ENCODE results near the gene NT5M.
A peak's percentile ranks its signal among the peaks of the same experiment; 100 is the strongest.
"Not testable (repeated sequence)": the region's sequence is repeated elsewhere in the genome, so short reads cannot be mapped to it uniquely, and the experiment has no call there.

The NT5M gene

GRCh38 chr17:17303010-17303846 lies at the start of gene NT5M:
Gene NT5M (plus strand): TSS chr17:17303373. CDS start chr17:17303551, 178 bp downstream.
- peak; percentile 61 to 75 for DNase-seq (ENCODE audit: low read depth in 2 of 2)

GRCh38 chr17:17253406-17253805 lies 49.8 kb upstream of the NT5M start:
- no peak for DNase-seq (ENCODE audit: low read depth in 2 of 2)

GRCh38 chr17:17254036-17254435 lies 49.1 kb upstream of the NT5M start:
- DNase-seq (ENCODE audit: low read depth in 2 of 2) = no peak

GRCh38 chr17:17255689-17256088 lies 47.5 kb upstream of the NT5M start:
- DNase-seq (ENCODE audit: low read depth in 2 of 2) = not testable (repeated sequence)

- DNase-seq (ENCODE audit: low read depth in 2 of 2) = no peak
These were observed 46.9 kb upstream of the NT5M start for GRCh38 chr17:17256316-17256715.

- no peak for DNase-seq (ENCODE audit: low read depth in 2 of 2)
These were observed 45.2 kb upstream of the NT5M start for GRCh38 chr17:17258011-17258410.

- no peak for DNase-seq (ENCODE audit: low read depth in 2 of 2)
These were observed 44.2 kb upstream of the NT5M start for GRCh38 chr17:17258998-17259397.

GRCh38 chr17:17264430-17264829 lies 38.7 kb upstream of the NT5M start:
- DNase-seq (ENCODE audit: low read depth in 2 of 2) = no peak

GRCh38 chr17:17269926-17270773 lies 33.0 kb upstream of the NT5M start:
- peak in 1 of 2 donors; percentile 23 for DNase-seq (ENCODE audit: low read depth in 2 of 2)

GRCh38 chr17:17275971-17276370 lies 27.2 kb upstream of the NT5M start:
- DNase-seq (ENCODE audit: low read depth in 2 of 2) = no peak

GRCh38 chr17:17277431-17277830 lies 25.7 kb upstream of the NT5M start:
- DNase-seq (ENCODE audit: low read depth in 2 of 2) = not testable (repeated sequence)

GRCh38 chr17:17279316-17279715 lies 23.9 kb upstream of the NT5M start:
- DNase-seq (ENCODE audit: low read depth in 2 of 2) = no peak

GRCh38 chr17:17280613-17281549 lies 22.3 kb upstream of the NT5M start, which contains the start of gene COPS3:
Gene COPS3 (minus strand): TSS chr17:17281246. CDS start chr17:17281186, 60 bp downstream.
- DNase-seq (ENCODE audit: low read depth in 2 of 2) = peak; percentile 95 to 97

GRCh38 chr17:17285951-17286350 lies 17.2 kb upstream of the NT5M start:
- DNase-seq (ENCODE audit: low read depth in 2 of 2) = no peak

GRCh38 chr17:17289086-17289485 lies 14.1 kb upstream of the NT5M start:
- no peak for DNase-seq (ENCODE audit: low read depth in 2 of 2)

- no peak for DNase-seq (ENCODE audit: low read depth in 2 of 2)
These were observed 13.5 kb upstream of the NT5M start for GRCh38 chr17:17289701-17290100.

- DNase-seq (ENCODE audit: low read depth in 2 of 2) = no peak
These were observed 8.0 kb upstream of the NT5M start for GRCh38 chr17:17295141-17295540.

- DNase-seq (ENCODE audit: low read depth in 2 of 2) = no peak
These were observed 6.0 kb upstream of the NT5M start for GRCh38 chr17:17297217-17297616.

- DNase-seq (ENCODE audit: low read depth in 2 of 2) = no peak
These were observed 5.1 kb upstream of the NT5M start for GRCh38 chr17:17298108-17298507.

GRCh38 chr17:17300624-17301568 lies 2.3 kb upstream of the NT5M start:
- DNase-seq (ENCODE audit: low read depth in 2 of 2) = peak in 1 of 2 donors; percentile 53
